ENCODE results near the gene PRR30. TPM values are rescaled to one million over a fixed set of nuclear protein-coding genes. Genes with fewer than 3 reads are reported as not detected.

Gene PRR30
- total and polyA plus RNA-seq, 2 donors (not counting 1 experiment from before 2014, with no cell fraction given), result not detected

GRCh38 chr2:27089111-27089954 is 49.9 kb downstream of the PRR30 start:
- Histone ChIP-seq H3K4me2 (ENCODE audit: extremely low read depth, insufficient read depth, low read length) (no peak overlapping the region), H2AFZ (ENCODE audit: low read length) (no peak overlapping the region), H3K27ac (ENCODE audit: insufficient read depth, low read length) (no peak overlapping the region), H3K9ac (ENCODE audit: insufficient read depth, low read length) (no peak overlapping the region), H3K36me3 (ENCODE audit: control insufficient read depth, insufficient read depth, low read length) (peaks cover under 1% of the 10 kb centered on the region), H3K9me3 (ENCODE audit: control insufficient read depth, insufficient read depth, low read depth, low read length) (no peaks in the 10 kb centered on the region), H3K4me1 (ENCODE audit: control insufficient read depth, extremely low read depth, insufficient read depth, low read length) (peaks cover 3% of the 10 kb centered on the region), H3K79me2 (ENCODE audit: control insufficient read depth, insufficient read depth, low read length) (no peaks in the 10 kb centered on the region), H3K4me3 (replicated peaks in 1 of 4; ENCODE audit: control extremely low read depth in 1 of 4, insufficient read depth in 1 of 4, low read depth in 3 of 4, low read length in 4 of 4) (no peak overlapping the region), H4K20me1 (ENCODE audit: control insufficient read depth, extremely low read depth, insufficient read depth, low read length) (no peaks in the 10 kb centered on the region), H3K27me3 (ENCODE audit: control insufficient read depth, insufficient read depth, low read length) (no peaks in the 10 kb centered on the region)
- TF ChIP-seq CTCF (conservative IDR thresholded peaks at IDR 0.05 in 1 of 2, IDR thresholded peaks at IDR 0.05 in 1 of 2; ENCODE audit: low read depth in 1 of 2, low read length in 2 of 2) (no peak), EZH2 (IDR thresholded peaks at IDR 0.05; ENCODE audit: low read length, missing control alignments) (no peak)
- no peak for DNase-seq (ENCODE audit: low read depth in 2 of 2)

- Histone ChIP-seq H3K4me3 (replicated peaks in 1 of 4; ENCODE audit: control extremely low read depth in 1 of 4, insufficient read depth in 1 of 4, low read depth in 3 of 4, low read length in 4 of 4) (no peak overlapping the region), H3K4me1 (ENCODE audit: control insufficient read depth, extremely low read depth, insufficient read depth, low read length) (peaks cover 3% of the 10 kb centered on the region), H3K36me3 (ENCODE audit: control insufficient read depth, insufficient read depth, low read length) (peaks cover 2% of the 10 kb centered on the region), H3K27me3 (ENCODE audit: control insufficient read depth, insufficient read depth, low read length) (no peaks in the 10 kb centered on the region), H3K9me3 (ENCODE audit: control insufficient read depth, insufficient read depth, low read depth, low read length) (no peaks in the 10 kb centered on the region), H3K27ac (ENCODE audit: insufficient read depth, low read length) (no peak overlapping the region), H4K20me1 (ENCODE audit: control insufficient read depth, extremely low read depth, insufficient read depth, low read length) (no peaks in the 10 kb centered on the region), H3K9ac (ENCODE audit: insufficient read depth, low read length) (no peak overlapping the region), H3K4me2 (ENCODE audit: extremely low read depth, insufficient read depth, low read length) (no peak overlapping the region), H2AFZ (ENCODE audit: low read length) (no peak overlapping the region), H3K79me2 (ENCODE audit: control insufficient read depth, insufficient read depth, low read length) (no peaks in the 10 kb centered on the region)
- TF ChIP-seq CTCF (conservative IDR thresholded peaks at IDR 0.05 in 1 of 2, IDR thresholded peaks at IDR 0.05 in 1 of 2; ENCODE audit: low read depth in 1 of 2, low read length in 2 of 2) (no peak), EZH2 (IDR thresholded peaks at IDR 0.05; ENCODE audit: low read length, missing control alignments) (no peak)
- no peak for DNase-seq (ENCODE audit: low read depth in 2 of 2)
These were observed 50.6 kb downstream of the PRR30 start for GRCh38 chr2:27088634-27089033.

GRCh38 chr2:27087823-27088410 is 51.3 kb downstream of the PRR30 start:
- TF ChIP-seq EZH2 (IDR thresholded peaks at IDR 0.05; ENCODE audit: low read length, missing control alignments) (no peak), CTCF (conservative IDR thresholded peaks at IDR 0.05 in 1 of 2, IDR thresholded peaks at IDR 0.05 in 1 of 2; ENCODE audit: low read depth in 1 of 2, low read length in 2 of 2) (no peak)
- no peaks in the 10 kb centered on the region for H3K9me3 ChIP-seq (ENCODE audit: control insufficient read depth, insufficient read depth, low read depth, low read length)
- no peak overlapping the region for H3K4me3 ChIP-seq (replicated peaks in 1 of 4; ENCODE audit: control extremely low read depth in 1 of 4, insufficient read depth in 1 of 4, low read depth in 3 of 4, low read length in 4 of 4)
- H3K4me2 ChIP-seq (ENCODE audit: extremely low read depth, insufficient read depth, low read length), result no peak overlapping the region
- H2AFZ ChIP-seq (ENCODE audit: low read length), result no peak overlapping the region
- H3K27ac ChIP-seq (ENCODE audit: insufficient read depth, low read length), result no peak overlapping the region
- H3K9ac ChIP-seq (ENCODE audit: insufficient read depth, low read length), result no peak overlapping the region
- H3K79me2 ChIP-seq (ENCODE audit: control insufficient read depth, insufficient read depth, low read length), result no peaks in the 10 kb centered on the region
- H4K20me1 ChIP-seq (ENCODE audit: control insufficient read depth, extremely low read depth, insufficient read depth, low read length), result no peaks in the 10 kb centered on the region
- no peak for DNase-seq (ENCODE audit: low read depth in 2 of 2)
- H3K4me1 ChIP-seq (ENCODE audit: control insufficient read depth, extremely low read depth, insufficient read depth, low read length), result peaks cover 3% of the 10 kb centered on the region
- no peaks in the 10 kb centered on the region for H3K27me3 ChIP-seq (ENCODE audit: control insufficient read depth, insufficient read depth, low read length)
- peaks cover 4% of the 10 kb centered on the region for H3K36me3 ChIP-seq (ENCODE audit: control insufficient read depth, insufficient read depth, low read length)
